IMR-90 (cell line): ENCODE data around the gene SERPINE2. TPM values are rescaled to one million over a fixed set of nuclear protein-coding genes. Genes with fewer than 3 reads are reported as not detected.

Experiments used
- ATAC-seq: fragments of 200-7000 bp; cut with Tn5 transposase; 2 replicates; pipeline ENCODE4 v1.9.1; 2020; ENCODE audit warnings: low read depth, mild to moderate bottlenecking, moderate library complexity
- BruUV-seq: library from RNA; stranded (reverse); fragments of 400-500 nt; replicated peaks from 2 replicates; lab custom pipeline; 2021; lab: Mats Ljungman, UMichigan
- CTCF ChIA-PET: fragments of 300-600 bp; formaldehyde crosslinking; extraction: SDS; loops from one replicate; lab custom pipeline; 2021; ENCODE audit warnings: antibody characterized with exemption; lab: Yijun Ruan, JAX
- POLR2A ChIA-PET: fragments of 300-600 bp; sonication (Branson Sonifier 250); formaldehyde crosslinking; loops from one replicate; lab custom pipeline; 2022; ENCODE audit warnings: antibody characterized with exemption; ENCODE audit not compliant: unreplicated experiment; lab: Charles Lee
- DNase-seq: peaks from one replicate; pipeline ENCODE4 v3.0.0; 2013
- H2AFZ ChIP-seq: replicated peaks from 2 replicates; pipeline ENCODE3; 2013; ENCODE audit warnings: low read length, mild to moderate bottlenecking; ENCODE audit not compliant: poor library complexity
- H2AK5ac ChIP-seq: 2 replicates; pipeline ENCODE4 v1.6.1; 2013; ENCODE audit warnings: low read depth, low read length, inconsistent platforms
- H2AK9ac ChIP-seq: replicated peaks from 2 replicates; pipeline ENCODE3; 2013; ENCODE audit warnings: mild to moderate bottlenecking, low read depth, low read length, moderate library complexity; ENCODE audit not compliant: poor library complexity
- H2BK120ac ChIP-seq: 2 replicates; pipeline ENCODE4 v1.6.1; 2013; ENCODE audit warnings: low read depth, low read length, inconsistent platforms
- H2BK15ac ChIP-seq: 3 replicates; pipeline ENCODE4 v1.6.1; 2013; ENCODE audit warnings: low read depth, low read length, inconsistent platforms
- H2BK20ac ChIP-seq: 2 replicates; pipeline ENCODE4 v1.6.1; 2013; ENCODE audit warnings: low read depth, mild to moderate bottlenecking, inconsistent platforms, low read length, moderate library complexity
- H2BK5ac ChIP-seq: 2 replicates; pipeline ENCODE4 v1.6.1; 2013; ENCODE audit warnings: mild to moderate bottlenecking, low read depth, low read length, inconsistent platforms; ENCODE audit not compliant: poor library complexity, severe bottlenecking
- H3K14ac ChIP-seq: replicated peaks from 2 replicates; pipeline ENCODE4 v1.6.1; 2013; ENCODE audit warnings: low read depth, low read length, inconsistent platforms
- H3K18ac ChIP-seq: 2 replicates; pipeline ENCODE4 v1.6.1; 2013; ENCODE audit warnings: low read depth, low read length, control low read depth
- H3K23ac ChIP-seq: 2 replicates; pipeline ENCODE4 v1.6.1; 2013; ENCODE audit warnings: low read depth, low read length, inconsistent platforms
- H3K27ac ChIP-seq: 2 replicates; pipeline ENCODE4 v1.5.1; 2013; ENCODE audit warnings: mild to moderate bottlenecking, control low read depth, low read length; ENCODE audit not compliant: insufficient read depth
- H3K27me3 ChIP-seq: 2 replicates; pipeline ENCODE4 v1.6.1; 2013; ENCODE audit warnings: low read length; ENCODE audit not compliant: control insufficient read depth, insufficient read depth
- H3K36me3 ChIP-seq: 2 replicates; pipeline ENCODE4 v1.6.1; 2013; ENCODE audit warnings: low read length, mixed read lengths; ENCODE audit not compliant: control insufficient read depth, insufficient read depth
- H3K4ac ChIP-seq: 2 replicates; pipeline ENCODE4 v1.6.1; 2013; ENCODE audit warnings: low read depth, low read length, inconsistent platforms
- H3K4me1 ChIP-seq: 2 replicates; pipeline ENCODE4 v1.6.1; 2013; ENCODE audit warnings: low read length, mixed read lengths; ENCODE audit not compliant: control insufficient read depth, insufficient read depth
- H3K4me2 ChIP-seq: 2 replicates; pipeline ENCODE4 v1.6.1; 2013; ENCODE audit warnings: low read depth, mild to moderate bottlenecking, control low read depth, low read length, moderate library complexity
- H3K4me3 ChIP-seq: 2 replicates; pipeline ENCODE4 v1.5.1; 2013; ENCODE audit warnings: low read depth, mild to moderate bottlenecking, control low read depth, low read length, moderate library complexity; ENCODE audit not compliant: insufficient read depth
- H3K56ac ChIP-seq: 2 replicates; pipeline ENCODE4 v1.6.1; 2013; ENCODE audit warnings: low read length, inconsistent platforms; ENCODE audit not compliant: insufficient read depth; ENCODE audit errors: extremely low read depth
- H3K79me1 ChIP-seq, 2 experiments: 2 replicates each; pipeline ENCODE4 v1.6.1; 2013; ENCODE audit warnings: low read length in 2 of 2, inconsistent platforms in 1 of 2, low read depth in 1 of 2
- H3K9ac ChIP-seq: 2 replicates; pipeline ENCODE4 v1.6.1; 2013; ENCODE audit warnings: low read depth, low read length, control low read depth
- H3K9me1 ChIP-seq: 2 replicates; pipeline ENCODE4 v1.6.1; 2013; ENCODE audit warnings: low read length, inconsistent platforms; ENCODE audit not compliant: insufficient read depth
- H3K9me3 ChIP-seq: 2 replicates; pipeline ENCODE4 v1.6.1; 2013; ENCODE audit warnings: low read length; ENCODE audit not compliant: control insufficient read depth, insufficient read depth
- H4K20me1 ChIP-seq: 2 replicates; pipeline ENCODE4 v1.6.1; 2013; ENCODE audit warnings: low read length, inconsistent platforms; ENCODE audit not compliant: insufficient read depth
- H4K5ac ChIP-seq: 2 replicates; pipeline ENCODE4 v1.6.1; 2013; ENCODE audit warnings: mild to moderate bottlenecking, low read depth, low read length, control low read depth
- H4K8ac ChIP-seq, 2 experiments: 2 replicates each; pipeline ENCODE4 v1.6.1; 2013; ENCODE audit warnings: low read depth in 2 of 2, low read length in 2 of 2, control low read depth in 1 of 2, inconsistent platforms in 1 of 2
- H4K91ac ChIP-seq: 2 replicates; pipeline ENCODE4 v1.6.1; 2013; ENCODE audit warnings: low read depth, low read length, inconsistent platforms; ENCODE audit not compliant: insufficient read depth
- BHLHE40 ChIP-seq: fragments of 150-350 bp; IDR thresholded peaks from 2 replicates; pipeline ENCODE4 v1.6.1; 2016; ENCODE audit warnings: mild to moderate bottlenecking, low read depth, low read length
- CEBPB ChIP-seq: IDR thresholded peaks from 2 replicates; pipeline ENCODE4 v1.6.1; 2012; ENCODE audit warnings: low read depth, low read length, improper control_type of control experiment
- CHD1 ChIP-seq: IDR thresholded peaks from 2 replicates; pipeline ENCODE4 v1.6.1; 2012; ENCODE audit warnings: low read depth, low read length, improper control_type of control experiment
- FOS ChIP-seq: fragments of 150-350 bp; IDR thresholded peaks from 2 replicates; pipeline ENCODE4 v1.6.1; 2016; ENCODE audit warnings: low read depth, low read length
- MAZ ChIP-seq: IDR thresholded peaks from 2 replicates; pipeline ENCODE4 v1.6.1; 2012; ENCODE audit warnings: low read depth, mild to moderate bottlenecking, low read length, improper control_type of control experiment, moderate library complexity, borderline replicate concordance
- MXI1 ChIP-seq: IDR thresholded peaks from 2 replicates; pipeline ENCODE4 v1.6.1; 2012; ENCODE audit warnings: low read depth, mild to moderate bottlenecking, low read length, moderate library complexity, borderline replicate concordance
- NFE2L2 ChIP-seq: fragments of 150-350 bp; IDR thresholded peaks from 2 replicates; pipeline ENCODE4 v1.6.1; 2016; ENCODE audit warnings: low read depth, mild to moderate bottlenecking, low read length
- POLR2A ChIP-seq: IDR thresholded peaks from 2 replicates; pipeline ENCODE4 v1.6.1; 2012; ENCODE audit warnings: mild to moderate bottlenecking, low read depth, low read length
- RAD21 ChIP-seq: IDR thresholded peaks from 2 replicates; pipeline ENCODE4 v1.6.1; 2012; ENCODE audit warnings: low read length, improper control_type of control experiment
- RCOR1 ChIP-seq: IDR thresholded peaks from 2 replicates; pipeline ENCODE4 v1.6.1; 2012; ENCODE audit warnings: mild to moderate bottlenecking, low read length, improper control_type of control experiment; ENCODE audit not compliant: insufficient replicate concordance
- RFX5 ChIP-seq: IDR thresholded peaks from 2 replicates; pipeline ENCODE4 v1.8.0; 2012; ENCODE audit warnings: low read depth, mild to moderate bottlenecking, low read length, moderate library complexity
- SMC3 ChIP-seq: fragments of 150-350 bp; IDR thresholded peaks from 2 replicates; pipeline ENCODE4 v1.6.1; 2016; ENCODE audit warnings: low read depth, mild to moderate bottlenecking, antibody characterized with exemption, low read length, moderate library complexity
- dilution Hi-C: fragments of 300-500 bp; cut with HindIII; formaldehyde crosslinking; loops from one replicate; pipeline ENCODE4 v1.14.3; 2018; ENCODE audit warnings: low sequenced_read_pairs; ENCODE audit not compliant: unreplicated experiment
- in situ Hi-C: fragments of 300-500 bp; cut with MboI; formaldehyde crosslinking; loops from 3 replicates; pipeline ENCODE4 v1.14.3; 2019; ENCODE audit warnings: low sequenced_read_pairs, inconsistent platforms, mixed read lengths
- intact Hi-C: fragments of 100-400 bp; cut with micrococcal nuclease; formaldehyde crosslinking; loops from 2 replicates; pipeline ENCODE4 v1.10.0; 2022
- polyA plus RNA-seq, 3 experiments: library from polyadenylated mRNA; depleted of rRNA; stranded (reverse); fragments of >200 nt; gene quantifications; 2 replicates each; pipeline ENCODE4 v1.2.3, GENCODE V29; 2012; ENCODE audit warnings: low replicate concordance in 1 of 3
- total RNA-seq: library from RNA; depleted of rRNA; stranded (reverse); fragments of >200 nt; gene quantifications from 2 replicates; pipeline ENCODE4 v1.2.3, GENCODE V29; 2012
- TF ChIP-seq, protein P1 (sequence below): fragments of 150-350 bp; IDR thresholded peaks from 2 replicates; pipeline ENCODE4 v1.6.1; 2017; ENCODE audit warnings: mild to moderate bottlenecking, antibody characterized with exemption, low read length, low read depth
- TF ChIP-seq, protein P2 (sequence below): fragments of 150-350 bp; IDR thresholded peaks from 2 replicates; pipeline ENCODE4 v1.6.1; 2016; ENCODE audit warnings: low read depth, mild to moderate bottlenecking, low read length, moderate library complexity, borderline replicate concordance
- TF ChIP-seq, protein P3 (sequence below): conservative IDR thresholded peaks from 2 replicates; pipeline ENCODE4 v1.5.1; 2012; ENCODE audit warnings: mild to moderate bottlenecking, low read depth, low read length, improper control_type of control experiment

Gene SERPINE2
- total and polyA plus RNA-seq, 2 of the 4 experiments (the other 2 are of a cell fraction), result 24.0 to 62.7 TPM

DNA sequence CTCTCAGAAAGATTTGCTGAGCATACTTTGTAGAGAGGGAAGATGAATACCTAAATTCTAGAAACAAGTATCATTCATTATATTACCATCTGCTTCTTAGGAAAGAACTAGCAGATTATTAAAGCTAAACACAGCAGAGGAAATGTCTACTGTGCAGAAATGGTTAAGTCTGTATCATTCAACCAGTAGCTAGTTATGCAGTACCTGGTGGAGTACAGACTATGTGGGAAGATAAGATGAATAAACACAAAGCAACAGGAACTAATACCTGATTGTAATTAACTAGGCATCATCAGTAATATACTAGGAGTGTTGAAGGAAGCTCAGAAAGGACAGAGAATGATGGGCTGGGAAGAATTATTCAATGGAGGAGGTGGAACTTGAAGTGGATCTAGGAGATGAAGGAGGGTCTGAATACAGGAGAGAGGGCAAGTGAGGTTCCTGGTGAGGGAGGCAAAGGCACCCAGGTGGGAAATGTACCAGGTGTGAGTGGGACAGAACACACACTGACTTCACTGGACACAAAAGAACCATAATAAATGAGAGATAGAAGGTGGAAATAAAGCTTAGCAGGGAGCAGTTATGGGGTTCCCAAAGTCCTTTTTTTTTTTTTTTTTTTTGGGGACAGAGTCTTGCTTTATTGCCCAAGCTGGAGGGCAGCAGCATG, 103.5 kb downstream of the SERPINE2 start:
- peak overlapping the region; percentile 49 for H3K4ac ChIP-seq
- H4K20me1 ChIP-seq, result peaks cover 32% of the 10 kb centered on the region

More for the DNA sequence above, 103.5 kb downstream of the SERPINE2 start:
- no peak overlapping the region for H3K9ac ChIP-seq
- H2AK9ac ChIP-seq, result no peak overlapping the region
- DNase-seq (no peak), ATAC-seq (no peak)
- H2AK5ac ChIP-seq, result peak overlapping the region; percentile 84
- H3K4me2 ChIP-seq, result no peak overlapping the region
- no peak overlapping the region for H2BK120ac ChIP-seq
- no peaks in the 10 kb centered on the region for H3K9me3 ChIP-seq
- no peak overlapping the region for H3K56ac ChIP-seq
- H3K79me1 ChIP-seq, result peaks cover 38 to 78% of the 10 kb centered on the region in 2 experiments
- H3K4me1 ChIP-seq, result peaks cover 17% of the 10 kb centered on the region
- dilution Hi-C loops, result no loop called here
- H3K23ac ChIP-seq, result peak overlapping the region; percentile 22; the same call in 1 of the 2 replicates
- H2BK5ac ChIP-seq, result no peak overlapping the region
- BruUV-seq, result no TSS peak
- in situ Hi-C loops, result no loop called here
- intact Hi-C loops, result no loop called here
- no peak overlapping the region for H4K91ac ChIP-seq
- no peak overlapping the region for H4K8ac ChIP-seq
- no peak overlapping the region for H2AFZ ChIP-seq
- H2BK20ac ChIP-seq, result no peak overlapping the region
- H3K27me3 ChIP-seq, result no peaks in the 10 kb centered on the region
- H3K4me3 ChIP-seq, result no peak overlapping the region
- no peak for TF ChIP-seq RAD21
- TF ChIP-seq MAZ, result no peak
- TF ChIP-seq, protein P1, sequence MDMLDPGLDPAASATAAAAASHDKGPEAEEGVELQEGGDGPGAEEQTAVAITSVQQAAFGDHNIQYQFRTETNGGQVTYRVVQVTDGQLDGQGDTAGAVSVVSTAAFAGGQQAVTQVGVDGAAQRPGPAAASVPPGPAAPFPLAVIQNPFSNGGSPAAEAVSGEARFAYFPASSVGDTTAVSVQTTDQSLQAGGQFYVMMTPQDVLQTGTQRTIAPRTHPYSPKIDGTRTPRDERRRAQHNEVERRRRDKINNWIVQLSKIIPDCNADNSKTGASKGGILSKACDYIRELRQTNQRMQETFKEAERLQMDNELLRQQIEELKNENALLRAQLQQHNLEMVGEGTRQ, result no peak
- TF ChIP-seq RCOR1, result no peak
- no peak for TF ChIP-seq NFE2L2
- no peak for TF ChIP-seq SMC3
- no peak for TF ChIP-seq CEBPB
- TF ChIP-seq MXI1, result no peak
- TF ChIP-seq POLR2A, result no peak
- no peak for TF ChIP-seq CHD1
- TF ChIP-seq, protein P2, sequence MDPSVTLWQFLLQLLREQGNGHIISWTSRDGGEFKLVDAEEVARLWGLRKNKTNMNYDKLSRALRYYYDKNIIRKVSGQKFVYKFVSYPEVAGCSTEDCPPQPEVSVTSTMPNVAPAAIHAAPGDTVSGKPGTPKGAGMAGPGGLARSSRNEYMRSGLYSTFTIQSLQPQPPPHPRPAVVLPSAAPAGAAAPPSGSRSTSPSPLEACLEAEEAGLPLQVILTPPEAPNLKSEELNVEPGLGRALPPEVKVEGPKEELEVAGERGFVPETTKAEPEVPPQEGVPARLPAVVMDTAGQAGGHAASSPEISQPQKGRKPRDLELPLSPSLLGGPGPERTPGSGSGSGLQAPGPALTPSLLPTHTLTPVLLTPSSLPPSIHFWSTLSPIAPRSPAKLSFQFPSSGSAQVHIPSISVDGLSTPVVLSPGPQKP, result no peak
- TF ChIP-seq FOS, result no peak
- TF ChIP-seq, protein P3, sequence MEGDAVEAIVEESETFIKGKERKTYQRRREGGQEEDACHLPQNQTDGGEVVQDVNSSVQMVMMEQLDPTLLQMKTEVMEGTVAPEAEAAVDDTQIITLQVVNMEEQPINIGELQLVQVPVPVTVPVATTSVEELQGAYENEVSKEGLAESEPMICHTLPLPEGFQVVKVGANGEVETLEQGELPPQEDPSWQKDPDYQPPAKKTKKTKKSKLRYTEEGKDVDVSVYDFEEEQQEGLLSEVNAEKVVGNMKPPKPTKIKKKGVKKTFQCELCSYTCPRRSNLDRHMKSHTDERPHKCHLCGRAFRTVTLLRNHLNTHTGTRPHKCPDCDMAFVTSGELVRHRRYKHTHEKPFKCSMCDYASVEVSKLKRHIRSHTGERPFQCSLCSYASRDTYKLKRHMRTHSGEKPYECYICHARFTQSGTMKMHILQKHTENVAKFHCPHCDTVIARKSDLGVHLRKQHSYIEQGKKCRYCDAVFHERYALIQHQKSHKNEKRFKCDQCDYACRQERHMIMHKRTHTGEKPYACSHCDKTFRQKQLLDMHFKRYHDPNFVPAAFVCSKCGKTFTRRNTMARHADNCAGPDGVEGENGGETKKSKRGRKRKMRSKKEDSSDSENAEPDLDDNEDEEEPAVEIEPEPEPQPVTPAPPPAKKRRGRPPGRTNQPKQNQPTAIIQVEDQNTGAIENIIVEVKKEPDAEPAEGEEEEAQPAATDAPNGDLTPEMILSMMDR, result no peak
- TF ChIP-seq RFX5, result no peak
- TF ChIP-seq BHLHE40, result no peak
- peak overlapping the region; percentile 50; the same call in 1 of the 2 replicates for H3K14ac ChIP-seq
- peaks cover 9% of the 10 kb centered on the region for H3K9me1 ChIP-seq
- no peaks in the 10 kb centered on the region for H3K36me3 ChIP-seq
- H3K27ac ChIP-seq, result no peak overlapping the region
- H2BK15ac ChIP-seq, result 0 out of 3 replicates have a peak overlapping the region, but pooled peaks have one; percentile 93
- H4K5ac ChIP-seq, result no peak overlapping the region
- CTCF ChIA-PET, result no interaction called here
- POLR2A ChIA-PET, result no interaction called here
- no peak overlapping the region for H3K18ac ChIP-seq
